Spleen (tissue), 11 donors: ENCODE measurements around the gene TSSC4. TPM values are rescaled to one million over a fixed set of nuclear protein-coding genes. Genes with fewer than 3 reads are reported as not detected.

Experiments
- DNase-seq: peaks from one replicate; pipeline ENCODE4 v3.0.0-alpha.2; 2020
- H3K27ac ChIP-seq, 8 donors: fragments of 200-600 bp; sonication (generic) in 7 of 8; 1 replicate in 4 of 8; 2 replicates in 4 of 8; pipeline versions ENCODE4 v1.5.0 to v1.8.0; 2016 to 2021; ENCODE audit warnings: inconsistent platforms in 4 of 8, mild to moderate bottlenecking in 4 of 8, moderate library complexity in 1 of 8
- H3K27me3 ChIP-seq, 7 donors: fragments of 200-600 bp; sonication (generic) in 6 of 7; replicated peaks in 1 of 7; 1 replicate in 4 of 7; 2 replicates in 3 of 7; pipeline versions ENCODE4 v1.5.0 to v1.8.0; 2016 to 2021; ENCODE audit warnings: inconsistent platforms in 3 of 7, mild to moderate bottlenecking in 1 of 7
- H3K36me3 ChIP-seq, 6 donors: fragments of 200-600 bp; sonication (generic) in 5 of 6; 1 replicate in 4 of 6; 2 replicates in 2 of 6; pipeline versions ENCODE4 v1.5.0 to v1.8.0; 2016 to 2021; ENCODE audit warnings: inconsistent platforms in 2 of 6
- H3K4me1 ChIP-seq, 6 donors: fragments of 200-600 bp; sonication (generic) in 5 of 6; 1 replicate in 3 of 6; 2 replicates in 3 of 6; pipeline versions ENCODE4 v1.5.0 to v1.8.0; 2016 to 2021; ENCODE audit warnings: inconsistent platforms in 3 of 6
- H3K4me3 ChIP-seq, 8 donors: fragments of 200-600 bp; sonication (generic) in 7 of 8; 1 replicate in 4 of 8; 2 replicates in 4 of 8; pipeline versions ENCODE4 v1.5.0 to v1.8.0; 2016 to 2021; ENCODE audit warnings: inconsistent platforms in 4 of 8, mild to moderate bottlenecking in 4 of 8, moderate library complexity in 2 of 8
- H3K9me3 ChIP-seq, 8 donors: fragments of 200-600 bp; sonication (generic) in 7 of 8; 1 replicate in 4 of 8; 2 replicates in 4 of 8; pipeline versions ENCODE4 v1.5.0 to v1.8.0; 2016 to 2021; ENCODE audit warnings: inconsistent platforms in 4 of 8
- POLR2A ChIP-seq, 3 donors: fragments of 450-650 bp; IDR thresholded peaks; one replicate each; pipeline ENCODE4 v1.5.1; 2017; ENCODE audit warnings: antibody characterized with exemption in 3 of 3, mild to moderate bottlenecking in 1 of 3
- POLR2AphosphoS5 ChIP-seq, 3 donors: sonication (generic); formaldehyde crosslinking; IDR thresholded peaks; one replicate each; pipeline ENCODE4 v1.5.1; 2017; ENCODE audit warnings: antibody characterized with exemption in 3 of 3
- WGBS, 5 donors: extraction: QIAGEN DNeasy Blood & Tissue Kit in 3 of 5; methylation state at CpG; one replicate each; pipeline versions ENCODE4 v1.1.5 to v1.1.7; 2013 to 2018; 5-methylcytosine and 5-hydroxymethylcytosine counted together
- intact Hi-C: fragments of 100-400 bp; cut with DNase I; formaldehyde crosslinking; loops from one replicate; pipeline ENCODE4 v1.15.0; 2023; ENCODE audit warnings: low total_unique reads
- polyA plus RNA-seq, 3 donors: library from polyadenylated mRNA; stranded (reverse); fragments of 200-250 nt; gene quantifications; one replicate each; pipeline ENCODE4 v1.2.1, GENCODE V29; 2013
- total RNA-seq, 7 donors: library from RNA; depleted of rRNA in 3 of 7; stranded (reverse); fragments of >200 nt in 3 of 7; fragmentation: NEBNext Ultra II Directional in 4 of 7; extraction: Animal tissue kit (Norgen Biotek cat#: 25700) in 4 of 7; gene quantifications; one replicate each; pipeline versions ENCODE4 v1.1.0 to v1.2.1, GENCODE V29; 2016 to 2021
- TF ChIP-seq, protein P1 (sequence below), 11 experiments: fragments of 200-600 bp in 7 of 11; fragments of 450-650 bp in 4 of 11; sonication (generic) in 4 of 11; IDR thresholded peaks in 8 of 11; conservative IDR thresholded peaks in 3 of 11; 1 replicate in 7 of 11; 2 replicates in 4 of 11; pipeline versions ENCODE4 v1.4.0 to v1.8.0; 2016 to 2021; ENCODE audit warnings: antibody characterized with exemption in 11 of 11, inconsistent platforms in 4 of 11, mild to moderate bottlenecking in 1 of 11
- donor health status: healthy with polysubstance abuse.
- donor health status: DM: no; HTN: no; CAD: no; lungs with moderate emphysema.
- donor health status: DM: no; HTN: no; CAD: no.
- donor health status: Bipolar disorder and iron deficiency.
- donor health status: healthy.
- donor health status: DM: no; HTN: no; CAD: no.
- donor health status: DM: yes; HTN: yes; CAD: no.

Gene TSSC4
- total and polyA plus RNA-seq, 10 donors: 28.7 to 94.4 (median 43.7) TPM

DNA sequence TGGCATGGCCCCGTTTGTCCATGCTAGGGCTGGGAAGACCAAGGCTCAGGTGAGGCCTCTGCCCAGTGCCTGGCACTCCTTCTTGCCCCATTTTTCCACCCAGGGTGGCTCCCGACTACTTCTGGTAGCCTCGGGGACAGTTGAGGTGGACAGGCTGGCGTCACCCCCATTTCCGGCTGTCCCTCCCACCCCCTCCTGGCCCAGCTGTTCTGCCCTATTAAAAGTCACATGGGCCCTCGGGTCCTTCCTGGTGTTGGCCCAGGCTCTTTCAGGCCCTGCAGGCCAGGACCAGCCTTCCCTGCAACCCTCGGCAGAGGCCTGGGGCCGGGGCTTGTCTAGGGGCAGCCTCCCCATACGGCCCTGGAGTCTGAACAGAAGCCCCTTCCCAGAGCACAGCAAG lies 14.0 kb upstream of the TSSC4 start:
- H3K27me3 ChIP-seq: no peaks in the 10 kb centered on the region
- no peaks in the 10 kb centered on the region for H3K9me3 ChIP-seq
- intact Hi-C loops: no loop called here
- 45 to 62% (median 55%) methylated on average over 8 to 9 of the region's 9 CpGs for WGBS, 5 donors
- TF ChIP-seq, protein P1, sequence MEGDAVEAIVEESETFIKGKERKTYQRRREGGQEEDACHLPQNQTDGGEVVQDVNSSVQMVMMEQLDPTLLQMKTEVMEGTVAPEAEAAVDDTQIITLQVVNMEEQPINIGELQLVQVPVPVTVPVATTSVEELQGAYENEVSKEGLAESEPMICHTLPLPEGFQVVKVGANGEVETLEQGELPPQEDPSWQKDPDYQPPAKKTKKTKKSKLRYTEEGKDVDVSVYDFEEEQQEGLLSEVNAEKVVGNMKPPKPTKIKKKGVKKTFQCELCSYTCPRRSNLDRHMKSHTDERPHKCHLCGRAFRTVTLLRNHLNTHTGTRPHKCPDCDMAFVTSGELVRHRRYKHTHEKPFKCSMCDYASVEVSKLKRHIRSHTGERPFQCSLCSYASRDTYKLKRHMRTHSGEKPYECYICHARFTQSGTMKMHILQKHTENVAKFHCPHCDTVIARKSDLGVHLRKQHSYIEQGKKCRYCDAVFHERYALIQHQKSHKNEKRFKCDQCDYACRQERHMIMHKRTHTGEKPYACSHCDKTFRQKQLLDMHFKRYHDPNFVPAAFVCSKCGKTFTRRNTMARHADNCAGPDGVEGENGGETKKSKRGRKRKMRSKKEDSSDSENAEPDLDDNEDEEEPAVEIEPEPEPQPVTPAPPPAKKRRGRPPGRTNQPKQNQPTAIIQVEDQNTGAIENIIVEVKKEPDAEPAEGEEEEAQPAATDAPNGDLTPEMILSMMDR (IDR thresholded peaks at IDR 0.05 in 8 of 11, conservative IDR thresholded peaks at IDR 0.05 in 3 of 11): no peak
- peak in 1 of 3 donors; percentile 13 for TF ChIP-seq POLR2AphosphoS5 (IDR thresholded peaks at IDR 0.05)
- no peak for TF ChIP-seq POLR2A (IDR thresholded peaks at IDR 0.05)
- peak; percentile 82 for DNase-seq
- H3K4me1 ChIP-seq: peaks cover 87 to 100% (median 99%) of the 10 kb centered on the region in 6 donors
- peak overlapping the region in 3 of 8 donors; percentile 27 to 66 (median 31) for H3K4me3 ChIP-seq
- peak overlapping the region; percentile 54 to 98 (median 88) for H3K27ac ChIP-seq
- peaks cover 0 to 44% (median 5%) of the 10 kb centered on the region in 6 donors for H3K36me3 ChIP-seq

DNA sequence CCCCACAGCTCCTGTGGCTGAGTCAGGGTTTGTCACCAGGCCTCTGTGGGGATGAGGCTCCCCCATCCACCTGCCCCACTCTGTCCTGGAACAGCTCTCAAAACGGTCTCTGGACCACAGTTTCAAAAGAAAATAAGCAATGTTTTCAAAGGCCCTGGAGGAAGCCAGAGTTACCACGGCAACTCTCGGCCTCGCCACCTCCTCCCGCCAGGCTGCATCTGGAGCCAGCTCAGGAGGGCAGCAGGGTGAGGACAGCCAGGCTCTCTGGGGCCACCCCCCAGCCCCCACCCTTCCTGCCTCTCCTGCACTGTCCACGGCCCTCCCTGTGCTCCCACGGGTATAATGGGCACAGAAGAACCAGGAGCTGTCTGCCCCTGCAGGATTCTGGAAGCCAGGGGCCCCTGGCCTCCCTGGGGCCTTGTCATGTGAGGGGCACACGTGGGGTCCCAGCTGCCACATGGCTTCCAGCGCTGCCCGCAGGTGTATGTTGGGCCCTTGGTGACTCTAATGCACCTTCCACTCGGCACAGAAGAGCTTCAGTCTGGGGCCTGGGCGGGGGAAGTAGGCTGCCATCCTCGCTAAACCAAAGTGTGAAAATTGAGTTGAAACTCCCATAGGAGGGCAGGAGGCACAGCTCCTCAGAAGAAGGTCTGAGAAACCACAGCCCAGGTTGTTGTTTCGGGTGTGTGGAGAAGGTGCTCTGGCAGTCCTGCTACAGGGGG lies 13.1 kb upstream of the TSSC4 start:
- H3K36me3 ChIP-seq: peaks cover 0 to 48% (median 14%) of the 10 kb centered on the region in 6 donors
- intact Hi-C loops: no loop called here
- 25 to 37% (median 32%) methylated on average over 14 of the region's 14 CpGs for WGBS, 5 donors
- DNase-seq: no peak
- peaks cover 78 to 100% (median 99%) of the 10 kb centered on the region in 6 donors for H3K4me1 ChIP-seq
- peak overlapping the region in 3 of 8 donors; percentile 14 to 66 (median 27) for H3K4me3 ChIP-seq
- no peaks in the 10 kb centered on the region for H3K9me3 ChIP-seq
- peak overlapping the region in 7 of 8 donors; percentile 54 to 98 (median 96) for H3K27ac ChIP-seq
- H3K27me3 ChIP-seq: no peaks in the 10 kb centered on the region
- TF ChIP-seq POLR2AphosphoS5 (IDR thresholded peaks at IDR 0.05): peak in 1 of 3 donors; percentile 45
- TF ChIP-seq, protein P1 (IDR thresholded peaks at IDR 0.05 in 8 of 11, conservative IDR thresholded peaks at IDR 0.05 in 3 of 11): no peak

DNA sequence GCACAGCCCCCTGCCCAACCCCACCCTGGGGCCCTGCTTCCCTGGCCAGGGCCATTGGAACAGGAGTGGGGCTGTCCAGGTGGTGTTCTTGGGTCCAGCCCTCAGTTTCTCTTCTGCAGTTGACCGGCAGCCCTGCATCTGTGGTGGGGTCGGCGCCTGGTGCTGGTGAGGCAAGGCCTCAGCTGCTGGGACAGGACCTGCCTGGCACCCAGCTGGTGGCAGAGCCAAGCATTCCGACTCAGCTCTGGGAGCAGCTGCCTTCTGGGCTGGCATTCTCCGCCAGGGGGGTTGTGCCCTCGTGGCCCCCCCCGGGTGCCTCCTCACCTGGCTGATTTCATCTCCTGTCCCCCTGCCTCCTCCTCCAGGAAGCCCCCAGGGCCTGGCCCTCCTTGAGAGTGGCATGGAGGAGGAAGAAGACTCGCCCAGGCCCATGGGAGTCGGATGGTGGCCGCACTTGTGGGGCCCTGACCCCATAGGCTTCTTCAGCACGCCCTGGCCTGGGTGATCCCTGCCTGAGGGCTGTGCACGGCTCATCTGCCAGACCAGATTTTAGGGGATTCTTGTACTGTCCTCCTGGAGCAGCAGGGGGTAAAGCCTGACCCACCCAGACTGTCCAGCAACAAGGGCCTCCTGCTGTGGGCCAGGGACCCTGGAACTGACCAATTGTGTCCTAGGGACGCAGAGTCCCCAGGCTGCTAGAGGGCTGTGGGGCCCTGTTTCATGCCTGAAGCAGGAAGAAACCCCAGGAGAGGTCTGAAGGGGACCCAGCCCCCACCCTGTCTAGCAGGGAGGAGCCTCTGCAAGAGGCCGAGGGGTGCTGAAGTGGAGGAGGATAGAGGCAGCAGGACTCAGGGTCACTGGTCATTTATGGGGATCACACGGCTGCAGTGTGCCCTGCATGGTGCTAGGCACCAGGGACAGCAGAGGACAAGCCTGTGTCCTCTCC lies 11.8 kb upstream of the TSSC4 start:
- peak in 1 of 3 donors; percentile 38 for TF ChIP-seq POLR2AphosphoS5 (IDR thresholded peaks at IDR 0.05)
- TF ChIP-seq, protein P1 (IDR thresholded peaks at IDR 0.05 in 8 of 11, conservative IDR thresholded peaks at IDR 0.05 in 3 of 11): peak in 1 of 11 experiments; percentile 12
- TF ChIP-seq POLR2A (IDR thresholded peaks at IDR 0.05): no peak
- intact Hi-C loops: no loop called here
- peak overlapping the region in 7 of 8 donors; percentile 36 to 98 (median 96) for H3K27ac ChIP-seq
- no peak for DNase-seq
- peaks cover 71 to 100% (median 99%) of the 10 kb centered on the region in 6 donors for H3K4me1 ChIP-seq
- no peaks in the 10 kb centered on the region for H3K27me3 ChIP-seq
- WGBS, 5 donors: 46 to 64% (median 60%) methylated on average over 10 to 15 of the region's 15 CpGs
- peaks cover 0 to 60% (median 22%) of the 10 kb centered on the region in 6 donors for H3K36me3 ChIP-seq
- peak overlapping the region in 1 of 8 donors; percentile 30 for H3K4me3 ChIP-seq
- H3K9me3 ChIP-seq: no peaks in the 10 kb centered on the region
